Suppressor macrophage (primary cell): ENCODE measurements around the gene THRSP.
"Not testable (repeated sequence)": the region's sequence is repeated elsewhere in the genome, so short reads cannot be mapped to it uniquely, and the experiment has no call there.

ENCODE experiments used
- DNase-seq, 4 experiments: peaks; one replicate each; pipeline ENCODE4 v3.0.0-alpha.2; 2020 to 2022

THRSP gene

DNA sequence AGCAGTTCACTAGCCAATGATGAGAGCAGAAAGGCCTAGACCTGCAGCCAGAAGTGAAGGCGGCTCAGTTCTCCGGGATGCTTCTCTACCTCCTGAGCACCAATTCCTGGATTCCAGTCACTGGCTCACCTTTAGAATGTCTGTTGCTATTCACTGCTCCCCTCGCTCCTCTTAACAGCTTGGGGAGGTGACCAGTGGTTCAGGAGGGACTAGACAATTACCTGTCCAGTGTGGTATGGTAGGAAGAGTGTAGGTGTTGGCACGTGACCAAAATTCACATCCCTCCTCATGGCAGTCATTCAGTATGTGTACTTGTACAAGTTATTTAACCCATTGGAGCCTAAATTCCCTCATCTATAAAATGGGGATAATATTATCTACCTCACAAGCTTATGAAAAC is 4.0 kb downstream of the THRSP start:
- no peak for DNase-seq

DNA sequence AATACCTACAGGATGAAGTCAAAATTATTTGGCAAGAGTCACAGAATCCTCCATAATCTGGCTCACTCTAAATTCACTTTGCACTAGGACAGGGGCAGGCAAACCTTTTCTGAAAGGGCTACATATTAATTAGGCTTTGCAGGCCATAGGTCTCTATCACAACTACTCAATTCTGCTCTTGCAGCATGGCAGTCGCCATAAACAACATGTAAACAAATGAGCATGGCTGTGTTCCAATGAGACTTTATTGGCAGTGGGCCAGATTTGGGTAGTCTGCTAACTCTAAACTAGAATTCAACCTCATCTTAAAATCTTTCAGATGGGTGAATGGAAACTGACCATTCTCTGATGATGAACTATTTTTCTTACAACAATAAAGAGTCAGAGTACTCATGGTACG is 5.8 kb downstream of the THRSP start:
- no peak for DNase-seq

- no peak for DNase-seq
Observed at GRCh38 chr11:78070621-78071020, 7.0 kb downstream of the THRSP start.

DNA sequence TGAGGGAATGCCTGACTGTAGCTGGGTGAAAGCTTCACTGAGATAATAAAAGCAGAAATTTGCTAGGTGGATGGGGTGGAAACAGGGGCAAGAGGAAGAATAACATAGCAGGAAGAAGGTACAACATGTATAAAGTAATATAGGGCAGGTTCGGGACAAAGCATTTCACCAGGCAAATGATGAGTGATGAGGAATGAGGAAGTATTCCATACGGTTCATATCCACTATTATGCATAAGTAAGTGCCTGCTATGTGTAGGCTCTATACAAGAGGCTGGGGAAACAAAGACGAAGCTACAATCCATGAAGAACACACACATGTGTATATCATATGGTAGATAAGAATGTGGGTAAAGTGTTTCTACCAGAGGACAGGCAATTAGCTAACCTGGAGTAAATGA is 8.1 kb downstream of the THRSP start:
- DNase-seq, result no peak

- DNase-seq, result no peak
Observed at GRCh38 chr11:78072455-78072854, 8.8 kb downstream of the THRSP start.

DNA sequence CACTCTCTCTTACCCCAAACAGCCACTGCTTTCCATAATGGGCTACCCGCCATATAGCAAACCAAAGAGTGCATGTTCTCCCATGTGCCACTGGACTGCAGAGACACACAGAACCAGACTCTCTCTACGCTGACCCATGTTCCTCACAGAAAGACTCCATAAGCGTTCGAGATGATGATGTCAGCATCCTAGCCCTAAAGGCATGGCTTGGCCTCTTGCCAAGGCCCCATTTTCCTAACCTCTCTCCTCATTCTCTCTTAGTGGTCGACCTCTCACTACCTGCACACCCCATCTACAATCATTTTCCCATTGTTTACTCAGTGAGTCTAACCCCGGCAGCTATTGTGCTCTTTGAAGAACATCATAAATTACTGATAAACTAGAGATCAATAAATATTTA is 11.1 kb downstream of the THRSP start:
- DNase-seq, result no peak

DNA sequence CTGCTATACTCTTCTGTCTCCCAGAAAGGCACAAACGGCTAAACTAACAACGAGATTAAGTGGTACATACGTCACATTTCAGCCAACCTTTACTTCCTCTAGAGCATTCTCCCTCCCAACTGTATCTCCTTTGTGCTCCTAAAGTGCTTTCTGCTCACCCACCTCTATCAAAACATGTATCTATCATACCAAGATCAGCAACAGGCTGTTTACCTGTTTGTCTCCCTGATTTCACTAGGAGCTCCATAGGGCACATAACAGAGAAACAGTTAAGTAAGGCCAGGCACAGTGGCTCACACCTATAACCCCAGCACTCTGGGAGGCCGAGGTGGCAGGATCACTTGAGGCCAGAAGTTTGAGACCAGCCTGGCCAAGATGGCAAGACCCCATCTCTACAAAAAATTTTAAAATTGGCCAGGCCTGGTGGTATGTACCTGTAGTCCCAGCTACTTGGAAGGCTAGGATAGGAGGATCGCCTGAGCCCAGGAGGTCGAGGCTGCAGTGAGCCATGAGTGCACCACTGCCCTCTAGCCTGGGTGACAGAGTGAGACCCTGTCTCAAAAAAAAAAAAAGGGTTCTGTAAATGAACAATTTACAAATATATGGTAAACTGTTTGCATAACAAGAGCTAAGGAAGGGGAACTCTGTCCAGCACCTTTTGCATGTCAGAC is 13.2 kb downstream of the THRSP start:
- DNase-seq, result no peak

DNA sequence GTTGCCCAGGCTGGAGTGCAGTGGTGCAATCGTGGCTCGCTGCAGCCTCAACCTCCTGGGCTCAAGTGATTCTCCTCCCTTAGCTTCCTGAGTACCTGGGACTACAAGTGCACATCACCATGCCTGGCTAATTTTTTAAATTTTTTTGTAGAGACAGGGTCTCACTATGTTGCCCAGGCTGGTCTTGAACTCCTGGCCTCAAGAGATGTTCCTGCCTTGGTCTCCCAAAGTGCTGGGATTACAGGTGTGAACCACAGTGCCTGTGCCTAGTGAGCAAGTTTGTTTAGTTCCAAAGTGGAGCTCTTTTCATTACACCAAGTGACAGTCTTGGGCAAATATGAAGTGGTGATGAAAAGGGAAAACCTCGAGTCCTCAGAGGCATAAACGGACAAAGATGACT is 13.9 kb downstream of the THRSP start:
- DNase-seq, result not testable (repeated sequence)

GRCh38 chr11:78078218-78079167 is 14.8 kb downstream of the THRSP start:
- peak; percentile 32 to 53 (median 48) for DNase-seq

DNA sequence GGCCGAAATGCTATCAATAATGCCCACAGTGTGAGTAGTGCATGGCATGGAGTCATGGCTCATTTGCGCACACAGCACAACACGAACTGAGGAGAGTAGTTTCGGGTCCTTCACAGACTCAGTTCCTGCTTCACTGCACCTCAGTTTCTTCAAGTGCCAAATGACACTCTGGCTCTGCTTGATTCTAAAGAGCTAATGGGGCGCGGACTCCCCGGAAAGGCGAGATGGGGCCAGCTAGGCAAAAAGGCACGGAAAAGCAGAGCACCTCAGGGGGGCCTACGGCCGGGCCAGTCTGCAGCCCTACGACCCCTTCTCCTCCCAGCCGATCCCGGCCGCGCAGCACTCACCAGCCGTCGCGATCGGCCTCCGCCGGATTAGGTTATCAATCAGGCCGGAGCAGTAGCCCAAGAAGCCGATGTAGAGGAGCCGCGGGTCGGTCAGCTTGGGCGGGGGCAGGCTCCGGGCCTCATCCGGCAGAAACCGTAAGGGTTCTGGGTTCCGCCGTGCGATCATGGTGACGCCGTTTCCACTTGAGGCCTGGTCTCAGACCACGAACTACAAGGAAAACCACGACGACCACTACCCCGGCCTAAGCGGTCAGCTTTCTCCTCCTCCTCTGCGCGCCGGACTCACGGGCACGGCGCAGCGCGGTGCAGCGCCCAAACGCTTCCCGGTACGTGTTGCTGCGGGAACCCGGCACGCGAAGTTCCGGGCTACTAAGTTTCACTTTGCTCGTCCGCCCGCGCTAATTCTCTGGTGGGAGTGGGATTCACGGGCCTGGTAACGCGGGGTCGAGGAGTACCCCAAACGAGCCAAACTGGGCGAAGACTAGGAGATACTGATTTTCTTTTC is 15.8 kb downstream of the THRSP start, which contains the start of gene NDUFC2:
Gene NDUFC2 (minus strand): TSS at position 631 of the 852 bp plus-strand sequence. CDS start 118 bp downstream, at position 513.
- peak; percentile 84 to 93 (median 88) for DNase-seq

DNA sequence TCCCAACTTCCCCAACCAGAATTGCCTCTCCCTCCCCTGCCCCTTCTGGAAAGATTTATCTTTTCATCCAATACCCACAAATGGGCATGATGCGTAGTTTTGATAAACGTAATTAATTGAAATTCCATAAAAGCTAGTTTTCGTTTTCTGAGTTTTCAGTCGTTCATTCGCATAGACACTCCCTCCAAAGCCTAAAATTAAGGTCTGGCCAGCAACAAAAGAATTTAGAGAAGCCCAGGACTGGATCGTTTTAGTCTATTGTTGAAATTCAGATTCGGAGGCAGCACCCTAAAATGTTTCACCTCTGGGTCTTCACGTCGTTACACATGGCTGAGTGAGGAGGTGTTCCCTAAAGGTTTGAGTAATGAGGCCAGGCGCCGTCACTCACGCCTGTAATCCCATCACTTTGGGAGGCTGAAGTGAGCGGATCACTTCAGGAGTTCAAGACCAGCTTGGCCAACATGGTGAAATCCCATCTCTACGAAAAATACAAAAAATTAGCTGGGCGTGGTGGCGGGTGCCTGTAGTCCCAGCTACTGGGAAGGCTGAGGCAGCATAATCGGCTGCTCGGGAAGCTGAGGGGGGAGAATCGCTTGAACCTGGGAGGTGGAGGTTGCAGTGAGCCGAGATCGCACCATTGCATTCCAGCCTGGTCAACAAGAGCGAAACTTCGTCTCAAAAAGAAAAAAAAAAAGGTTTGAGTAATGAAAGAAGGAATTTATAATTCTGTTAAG is 16.6 kb downstream of the THRSP start:
- DNase-seq, result peak in 1 of 4 experiments; percentile 10

GRCh38 chr11:78080818-78081495 is 17.3 kb downstream of the THRSP start:
- DNase-seq, result no peak

GRCh38 chr11:78081583-78081982 is 17.9 kb downstream of the THRSP start:
- no peak for DNase-seq

DNA sequence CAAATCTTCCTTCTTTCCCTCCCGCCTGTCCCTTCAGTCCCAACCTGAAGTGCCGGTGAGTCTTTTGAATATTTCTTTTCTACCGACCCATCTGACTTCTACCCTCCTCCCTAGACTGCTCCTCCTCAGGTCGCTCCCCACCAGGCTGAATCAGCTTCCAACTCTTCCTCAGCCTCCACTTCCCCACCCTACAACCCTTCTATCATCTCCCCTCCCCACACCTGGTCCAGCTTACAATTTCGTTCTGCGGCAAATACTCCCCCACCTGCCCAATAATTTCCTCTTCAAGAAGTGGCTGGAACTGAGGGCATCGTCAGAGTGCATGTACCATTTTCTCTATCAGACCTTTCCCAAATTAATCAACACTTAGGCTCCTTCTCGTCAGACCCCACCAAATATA is 18.5 kb downstream of the THRSP start:
- DNase-seq, result no peak

- DNase-seq, result no peak
Observed at GRCh38 chr11:78083021-78083420, 19.4 kb downstream of the THRSP start.

GRCh38 chr11:78084506-78084905 is 20.8 kb downstream of the THRSP start:
- not testable (repeated sequence) for DNase-seq

DNA sequence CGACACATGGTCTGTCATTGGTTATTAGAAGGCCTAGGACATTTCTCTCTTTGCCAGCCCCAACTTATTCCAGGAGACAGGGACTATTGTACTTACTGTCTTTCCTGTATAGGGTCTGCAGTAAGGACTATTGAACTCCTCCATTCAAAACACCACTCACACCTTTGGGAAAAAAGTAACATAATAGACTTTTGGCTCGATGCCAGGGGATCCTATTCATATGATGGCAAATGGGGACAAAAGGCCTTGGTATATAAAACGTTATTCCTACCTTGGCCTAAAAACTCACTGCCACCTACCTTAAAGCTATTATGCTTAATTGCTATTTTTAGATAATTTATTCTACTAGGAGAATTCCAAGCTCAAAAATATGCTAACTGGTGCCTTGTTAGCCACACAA is 22.3 kb downstream of the THRSP start:
- DNase-seq, result no peak

- not testable (repeated sequence) for DNase-seq
Observed at GRCh38 chr11:78086521-78087074, 22.9 kb downstream of the THRSP start.

- DNase-seq, result peak in 2 of 4 experiments; percentile 7 to 26
Observed at GRCh38 chr11:78094250-78094649, 30.6 kb downstream of the THRSP start.

- no peak for DNase-seq
Observed at GRCh38 chr11:78097666-78098385, 34.2 kb downstream of the THRSP start.
